ENCODE measurements around the gene ZBTB17. TPM values are rescaled to one million over a fixed set of nuclear protein-coding genes. Genes with fewer than 3 reads are reported as not detected.
A peak's percentile ranks its signal among the peaks of the same experiment; 100 is the strongest.

The ZBTB17 gene
- total and polyA plus RNA-seq, 2 of the 8 experiments (the other 6 are each of a cell fraction or from before 2014, with no cell fraction given): 24.7 to 36.2 TPM

- H2BK120ac ChIP-seq (replicated peaks; ENCODE audit: low read depth, low read length): no peak overlapping the region
- WGBS, 2 experiments (ENCODE audit: extremely low coverage in 1 of 2, insufficient coverage in 1 of 2, insufficient read length in 1 of 2, insufficient replicate concordance in 2 of 2, low coverage in 1 of 2, low lambda C conversion rate in 2 of 2, missing lambda C conversion rate in 1 of 2): 83% methylated on average over 25 of the region's 25 CpGs; no CpG with 5 or more reads in 1 of the 2 experiments
- DNase-seq (ENCODE audit: low read depth in 1 of 2, low spot score in 2 of 2) (peak in 1 of 2 experiments; percentile 56), FAIRE-seq (no peak)
- no peak overlapping the region for H3K14ac ChIP-seq (ENCODE audit: insufficient read length)
- peaks cover 0 to 18% of the 10 kb centered on the region in 2 experiments for H4K20me1 ChIP-seq (replicated peaks in 1 of 2; ENCODE audit: control insufficient read depth in 1 of 2, insufficient read depth in 2 of 2, low read length in 2 of 2)
- peaks cover 10 to 29% (median 21%) of the 10 kb centered on the region in 4 experiments for H3K4me1 ChIP-seq (replicated peaks in 1 of 4; ENCODE audit: control insufficient read depth in 3 of 4, insufficient read depth in 4 of 4, low read length in 3 of 4)
- no peak overlapping the region for H2BK20ac ChIP-seq (ENCODE audit: low read length)
- H3K9me3 ChIP-seq (ENCODE audit: insufficient read depth in 2 of 2, low read depth in 1 of 2, low read length in 1 of 2): no peaks in the 10 kb centered on the region
- no peak overlapping the region; the same call in 1 of the 2 replicates for H2AK5ac ChIP-seq (ENCODE audit: low read depth, low read length)
- ChIA-PET POLR2A (ENCODE audit: partially characterized antibody) (interaction anchor here (1.3 to 2.3 kb wide), 4 partner anchors 9 to 116 kb away, joined by 3 to 8 read pairs (median 4); no protein-coding TSS in a partner anchor), CTCF (ENCODE audit: partially characterized antibody) (interaction anchor here (0.5 to 4.8 kb wide), 12 partner anchors 10 to 334 kb away, joined by 3 to 34 read pairs (median 4); partner anchors contain the start of genes UQCRHL and ZBTB17)
- H3K4ac ChIP-seq (replicated peaks; ENCODE audit: insufficient read length, low read depth, low read length): no peak overlapping the region
- no peak overlapping the region for H3K4me2 ChIP-seq (ENCODE audit: insufficient read depth in 1 of 2, low read depth in 2 of 2, low read length in 2 of 2)
- peak overlapping the region; percentile 52 for H2BK12ac ChIP-seq (ENCODE audit: low read depth, low read length)
- H4K91ac ChIP-seq (replicated peaks; ENCODE audit: insufficient read length, low read length): no peak overlapping the region
- H3K27me3 ChIP-seq (replicated peaks in 1 of 4; ENCODE audit: control insufficient read depth in 3 of 4, extremely low read depth in 1 of 4, insufficient read depth in 3 of 4, low read length in 3 of 4): no peaks in the 10 kb centered on the region
- no peak overlapping the region for H3K9ac ChIP-seq (replicated peaks in 1 of 4; ENCODE audit: extremely low read depth in 1 of 4, low read depth in 3 of 4, low read length in 3 of 4)
- H3K4me3 ChIP-seq (ENCODE audit: extremely low read depth in 1 of 4, insufficient read depth in 2 of 4, low read depth in 3 of 4, low read length in 4 of 4): no peak overlapping the region
- H3K79me2 ChIP-seq (ENCODE audit: control insufficient read depth in 1 of 2, insufficient read depth in 2 of 2, low read length in 2 of 2): no peaks in the 10 kb centered on the region
- no peaks in the 10 kb centered on the region for H3K23me2 ChIP-seq (ENCODE audit: low read depth, low read length)
- H2BK15ac ChIP-seq (ENCODE audit: low read length): 0 out of 2 replicates have a peak overlapping the region, but pooled peaks have one; percentile 2
- H3K36me3 ChIP-seq (ENCODE audit: control insufficient read depth in 2 of 4, insufficient read depth in 4 of 4, low read length in 3 of 4): peaks cover 0 to 7% (median 3%) of the 10 kb centered on the region in 4 experiments; a peak in 6 of 8 replicates
- no peak overlapping the region for H2BK5ac ChIP-seq (ENCODE audit: low read depth, low read length)
- H2AFZ ChIP-seq (ENCODE audit: low read length): no peak overlapping the region
- H3K79me1 ChIP-seq (ENCODE audit: low read depth, low read length): peaks cover 5% of the 10 kb centered on the region; the same call in 1 of the 2 replicates
- peak overlapping the region; percentile 1; the same call in 1 of the 2 replicates for H4K8ac ChIP-seq (ENCODE audit: extremely low read depth, insufficient read depth, low read length)
- H3K56ac ChIP-seq (replicated peaks; ENCODE audit: insufficient read length, low read depth, low read length): no peak overlapping the region
- peak overlapping the region; percentile 36; the same call in 1 of the 2 replicates for H3K18ac ChIP-seq (ENCODE audit: extremely low read depth, low read length)
- TF ChIP-seq CTBP2 (IDR thresholded peaks at IDR 0.05; ENCODE audit: borderline replicate concordance, insufficient read depth, insufficient read length, low read length) (no peak), CEBPB (IDR thresholded peaks at IDR 0.05; ENCODE audit: low read depth, low read length) (peak; percentile 46; the same call in 1 of the 2 replicates), SIN3A (conservative IDR thresholded peaks at IDR 0.05 in 1 of 2, IDR thresholded peaks at IDR 0.05 in 1 of 2; ENCODE audit: low read depth in 1 of 2, low read length in 2 of 2) (peak in 1 of 2 experiments; percentile 33; a peak in 1 of 4 replicates), CREB1 (IDR thresholded peaks at IDR 0.05) (no peak), USF2 (IDR thresholded peaks at IDR 0.05; ENCODE audit: low read length) (0 out of 2 replicates have a peak, but pooled peaks have one; percentile 19), KDM5A (IDR thresholded peaks at IDR 0.05; ENCODE audit: low read length) (no peak)
- no peak overlapping the region for H3K23ac ChIP-seq (ENCODE audit: insufficient read length)
- no peak overlapping the region for H4K5ac ChIP-seq (ENCODE audit: insufficient read length, low read depth, low read length)
- H3K27ac ChIP-seq (ENCODE audit: low read depth, low read length): no peak overlapping the region
These were observed 26.3 kb downstream of the ZBTB17 start for GRCh38 chr1:15949453-15950245.

Measured in H1 (cell line).